IPS-20b (cell line): ENCODE measurements around the gene AS3MT.
A peak's percentile ranks its signal among the peaks of the same experiment; 100 is the strongest.

Experiments
- H3K27ac ChIP-seq: one replicate; pipeline ENCODE4 v1.5.1; 2013; ENCODE audit warnings: low read length
- H3K27me3 ChIP-seq: 2 replicates; pipeline ENCODE4 v1.6.1; 2013; ENCODE audit warnings: mild to moderate bottlenecking, low read length, inconsistent platforms; ENCODE audit not compliant: insufficient read depth
- H3K36me3 ChIP-seq: 2 replicates; pipeline ENCODE4 v1.6.1; 2013; ENCODE audit warnings: low read depth, mild to moderate bottlenecking, inconsistent platforms, low read length, moderate library complexity; ENCODE audit not compliant: insufficient read depth
- H3K4me1 ChIP-seq: 2 replicates; pipeline ENCODE4 v1.6.1; 2013; ENCODE audit warnings: mild to moderate bottlenecking, control low read depth, inconsistent platforms, low read length, moderate library complexity; ENCODE audit not compliant: insufficient read depth
- H3K4me3 ChIP-seq: 2 replicates; pipeline ENCODE4 v1.5.1; 2013; ENCODE audit warnings: mild to moderate bottlenecking, low read length, inconsistent platforms
- H3K9ac ChIP-seq: 2 replicates; pipeline ENCODE4 v1.6.1; 2013; ENCODE audit warnings: low read depth, mild to moderate bottlenecking, inconsistent platforms, low read length, moderate library complexity
- H3K9me3 ChIP-seq: 2 replicates; pipeline ENCODE4 v1.6.1; 2013; ENCODE audit warnings: mild to moderate bottlenecking, low read depth, low read length, inconsistent platforms; ENCODE audit not compliant: insufficient read depth

Gene AS3MT

DNA sequence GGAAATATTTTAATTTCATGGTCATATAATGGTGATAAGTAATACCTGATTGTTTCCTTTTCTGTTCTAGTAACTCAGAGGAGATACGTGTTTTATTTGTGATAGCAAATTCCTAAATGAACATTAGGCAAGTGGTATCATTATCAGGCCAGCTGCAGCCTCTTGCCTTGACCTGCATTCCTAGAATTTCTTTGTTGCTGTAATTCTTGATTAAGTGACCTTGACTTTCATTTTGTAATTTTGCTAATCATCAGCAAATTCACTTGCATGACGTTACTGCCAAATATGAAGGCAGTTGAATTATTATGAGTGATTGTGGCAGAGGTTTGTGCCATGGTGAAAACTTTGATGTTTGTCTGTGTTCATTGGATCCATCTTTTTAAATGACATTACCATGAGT lies 5.6 kb upstream of the AS3MT start:
- Histone ChIP-seq H3K36me3 (no peaks in the 10 kb centered on the region; the same call in 1 of the 2 replicates), H3K4me1 (no peaks in the 10 kb centered on the region), H3K9ac (no peak overlapping the region), H3K4me3 (no peak overlapping the region), H3K27ac (no peak overlapping the region), H3K27me3 (no peaks in the 10 kb centered on the region), H3K9me3 (no peaks in the 10 kb centered on the region)

DNA sequence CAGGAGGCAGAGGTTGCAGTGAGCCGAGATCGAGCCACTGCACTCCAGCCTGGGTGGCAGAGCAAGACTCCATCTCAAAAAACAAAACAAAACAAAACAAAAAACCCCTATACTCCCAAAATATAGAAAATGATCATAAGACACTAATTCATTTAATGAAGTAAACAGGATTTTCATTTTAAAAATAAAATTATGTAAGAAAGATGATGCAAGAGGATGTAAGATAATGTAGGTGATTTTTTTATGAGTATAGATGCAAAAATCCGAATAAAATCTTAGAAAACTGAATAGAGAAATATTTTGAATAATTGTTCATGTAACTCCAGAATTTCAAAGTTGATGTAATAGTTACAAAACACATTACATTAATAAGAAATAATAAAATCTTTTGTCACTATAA lies 3.6 kb upstream of the AS3MT start:
- H3K4me3 ChIP-seq = no peak overlapping the region
- no peaks in the 10 kb centered on the region; the same call in 1 of the 2 replicates for H3K36me3 ChIP-seq
- no peaks in the 10 kb centered on the region for H3K4me1 ChIP-seq
- H3K9me3 ChIP-seq = no peaks in the 10 kb centered on the region
- no peak overlapping the region for H3K27ac ChIP-seq
- H3K27me3 ChIP-seq = peaks cover 3% of the 10 kb centered on the region; the same call in 1 of the 2 replicates
- no peak overlapping the region for H3K9ac ChIP-seq

GRCh38 chr10:102868911-102869257 lies 386 bp upstream of the AS3MT start:
- H3K4me1 ChIP-seq = no peaks in the 10 kb centered on the region
- H3K27ac ChIP-seq = no peak overlapping the region
- peaks cover 3% of the 10 kb centered on the region; the same call in 1 of the 2 replicates for H3K27me3 ChIP-seq
- peak overlapping the region; percentile 67; the same call in 1 of the 2 replicates for H3K9ac ChIP-seq
- no peaks in the 10 kb centered on the region for H3K36me3 ChIP-seq
- peak overlapping the region; percentile 73 for H3K4me3 ChIP-seq
- H3K9me3 ChIP-seq = no peaks in the 10 kb centered on the region

GRCh38 chr10:102870221-102870620 lies 951 bp downstream of the AS3MT start:
- Histone ChIP-seq H3K9me3 (no peaks in the 10 kb centered on the region), H3K27ac (no peak overlapping the region), H3K9ac (peak overlapping the region; percentile 87; the same call in 1 of the 2 replicates), H3K36me3 (peaks cover 4% of the 10 kb centered on the region; the same call in 1 of the 2 replicates), H3K27me3 (peaks cover 3% of the 10 kb centered on the region; the same call in 1 of the 2 replicates), H3K4me1 (no peaks in the 10 kb centered on the region), H3K4me3 (peak overlapping the region; percentile 73)

GRCh38 chr10:102872163-102872562 lies 2.9 kb downstream of the AS3MT start:
- Histone ChIP-seq H3K36me3 (peaks cover 4% of the 10 kb centered on the region; the same call in 1 of the 2 replicates), H3K27ac (no peak overlapping the region), H3K27me3 (peaks cover 3% of the 10 kb centered on the region; the same call in 1 of the 2 replicates), H3K4me3 (no peak overlapping the region), H3K9me3 (no peaks in the 10 kb centered on the region), H3K9ac (no peak overlapping the region), H3K4me1 (no peaks in the 10 kb centered on the region)

DNA sequence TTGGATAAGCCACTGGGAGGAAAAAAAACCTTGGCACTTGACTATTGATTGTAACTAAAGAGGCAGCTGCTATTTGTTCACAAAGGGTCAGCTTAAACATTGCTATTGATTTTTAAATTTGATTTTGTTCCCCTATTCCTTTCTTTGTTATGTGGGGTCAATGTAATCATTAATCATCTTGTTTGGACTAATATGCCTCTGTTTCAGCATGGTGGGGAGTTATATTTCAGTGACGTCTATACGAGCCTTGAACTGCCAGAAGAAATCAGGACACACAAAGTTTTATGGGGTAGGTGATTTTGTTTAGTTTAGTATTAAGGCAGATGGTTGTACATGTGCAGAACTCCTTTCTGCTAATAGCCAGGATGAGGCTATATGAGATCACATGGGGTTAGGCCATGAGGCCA lies 7.5 kb downstream of the AS3MT start:
- Histone ChIP-seq H3K4me3 (no peak overlapping the region), H3K27ac (no peak overlapping the region), H3K27me3 (no peaks in the 10 kb centered on the region), H3K9me3 (no peaks in the 10 kb centered on the region), H3K36me3 (peaks cover 13% of the 10 kb centered on the region; the same call in 1 of the 2 replicates), H3K9ac (no peak overlapping the region), H3K4me1 (no peaks in the 10 kb centered on the region)

GRCh38 chr10:102878629-102879028 lies 9.4 kb downstream of the AS3MT start:
- Histone ChIP-seq H3K9me3 (no peaks in the 10 kb centered on the region), H3K27ac (no peak overlapping the region), H3K27me3 (no peaks in the 10 kb centered on the region), H3K36me3 (peaks cover 13% of the 10 kb centered on the region; the same call in 1 of the 2 replicates), H3K9ac (no peak overlapping the region), H3K4me1 (no peaks in the 10 kb centered on the region), H3K4me3 (no peak overlapping the region)

DNA sequence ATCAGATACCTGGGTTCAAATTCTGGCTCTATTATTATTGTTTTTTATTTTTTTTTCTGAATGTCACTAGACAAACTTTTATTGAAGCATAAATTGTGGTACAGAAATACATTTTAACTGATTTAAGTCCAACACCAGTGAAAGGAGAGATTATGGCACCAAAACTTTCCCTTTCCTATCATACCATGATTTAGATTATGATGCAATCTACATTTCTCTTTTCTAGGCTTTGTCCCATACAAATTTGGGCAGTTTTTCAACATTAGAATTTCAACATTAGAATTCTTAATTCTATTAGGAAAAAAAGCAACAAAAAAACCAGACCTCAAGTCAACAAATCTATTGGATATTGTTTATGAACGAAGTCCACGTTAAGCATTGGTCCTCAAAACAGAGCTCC lies 11.0 kb downstream of the AS3MT start:
- H3K36me3 ChIP-seq = peaks cover 9% of the 10 kb centered on the region; the same call in 1 of the 2 replicates
- no peak overlapping the region for H3K27ac ChIP-seq
- no peak overlapping the region for H3K9ac ChIP-seq
- no peak overlapping the region for H3K4me3 ChIP-seq
- no peaks in the 10 kb centered on the region for H3K27me3 ChIP-seq
- H3K4me1 ChIP-seq = no peaks in the 10 kb centered on the region
- H3K9me3 ChIP-seq = no peaks in the 10 kb centered on the region

GRCh38 chr10:102888048-102888447 lies 18.8 kb downstream of the AS3MT start:
- H3K9me3 ChIP-seq = no peaks in the 10 kb centered on the region
- H3K4me1 ChIP-seq = no peaks in the 10 kb centered on the region
- no peak overlapping the region for H3K9ac ChIP-seq
- H3K27me3 ChIP-seq = no peaks in the 10 kb centered on the region
- H3K27ac ChIP-seq = no peak overlapping the region
- peaks cover 18% of the 10 kb centered on the region; the same call in 1 of the 2 replicates for H3K36me3 ChIP-seq
- no peak overlapping the region for H3K4me3 ChIP-seq

GRCh38 chr10:102894466-102895213 lies 25.4 kb downstream of the AS3MT start:
- no peak overlapping the region for H3K9ac ChIP-seq
- 0 out of 2 replicates have a peak, but pooled peaks cover 3% of the 10 kb centered on the region for H3K4me1 ChIP-seq
- H3K27ac ChIP-seq = no peak overlapping the region
- peaks cover 12% of the 10 kb centered on the region; the same call in 1 of the 2 replicates for H3K36me3 ChIP-seq
- H3K9me3 ChIP-seq = no peaks in the 10 kb centered on the region
- H3K4me3 ChIP-seq = no peak overlapping the region
- no peaks in the 10 kb centered on the region for H3K27me3 ChIP-seq

DNA sequence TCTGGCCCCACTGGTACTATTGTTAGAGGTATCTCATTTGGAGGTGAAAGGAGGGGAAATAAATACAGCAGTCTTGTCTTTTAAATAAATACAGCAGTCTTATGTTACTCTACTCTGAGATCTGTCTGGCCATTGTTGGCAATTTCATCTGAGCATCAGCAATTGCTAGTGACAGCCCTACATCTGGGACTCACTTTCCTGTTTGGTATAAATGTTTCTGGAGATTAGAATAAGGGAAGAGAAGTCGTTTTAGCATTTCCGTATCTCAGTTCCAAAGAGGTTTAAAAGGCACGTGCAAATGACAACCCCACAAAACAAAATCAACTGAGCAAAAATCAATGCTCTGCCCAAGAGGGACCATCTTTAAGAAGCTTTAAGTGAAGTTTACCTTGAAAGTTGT lies 30.7 kb downstream of the AS3MT start:
- no peaks in the 10 kb centered on the region for H3K36me3 ChIP-seq
- no peaks in the 10 kb centered on the region for H3K4me1 ChIP-seq
- no peaks in the 10 kb centered on the region for H3K9me3 ChIP-seq
- no peak overlapping the region for H3K27ac ChIP-seq
- H3K4me3 ChIP-seq = no peak overlapping the region
- H3K27me3 ChIP-seq = no peaks in the 10 kb centered on the region
- H3K9ac ChIP-seq = no peak overlapping the region

- Histone ChIP-seq H3K27ac (no peak overlapping the region), H3K9ac (no peak overlapping the region), H3K27me3 (no peaks in the 10 kb centered on the region), H3K4me1 (no peaks in the 10 kb centered on the region), H3K4me3 (no peak overlapping the region), H3K36me3 (no peaks in the 10 kb centered on the region), H3K9me3 (no peaks in the 10 kb centered on the region)
These were observed 35.1 kb downstream of the AS3MT start for GRCh38 chr10:102904346-102904745.
